ENCODE measurements around the gene ITGA1.

The ITGA1 gene

DNA sequence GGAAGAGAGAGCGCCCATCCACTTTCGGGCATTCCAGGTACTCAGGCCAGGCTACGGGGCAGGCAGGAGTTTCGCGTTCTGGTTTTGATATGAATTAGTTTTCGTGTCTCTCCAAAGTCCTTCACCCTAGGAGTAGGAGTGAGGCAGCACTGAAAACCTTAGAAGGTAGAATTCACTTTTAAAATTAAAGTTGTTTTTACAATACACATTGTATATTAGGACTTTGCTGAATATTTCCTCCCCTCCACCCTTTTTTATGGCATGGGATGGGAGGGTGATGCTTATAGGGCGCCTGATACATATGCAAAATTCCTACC, 747 bp downstream of the ITGA1 start:
- peak overlapping the region; percentile 60 for H2AFZ ChIP-seq (ENCODE audit: low read length, unreplicated experiment)
- H3K36me3 ChIP-seq (ENCODE audit: insufficient read depth, low read length): no peaks in the 10 kb centered on the region; the same call in none of the 2 replicates
- peaks cover 39% of the 10 kb centered on the region for H3K4me1 ChIP-seq (ENCODE audit: control insufficient read depth, insufficient read depth, low read length, unreplicated experiment)
- no peaks in the 10 kb centered on the region for H3K27me3 ChIP-seq (ENCODE audit: insufficient read depth, low read length)
- peaks cover 41% of the 10 kb centered on the region for H3K79me2 ChIP-seq (ENCODE audit: control insufficient read depth, insufficient read depth, low read length, unreplicated experiment)
- peak overlapping the region; percentile 85 for H3K27ac ChIP-seq (ENCODE audit: low read depth, low read length)
- peak overlapping the region; percentile 91 for H3K4me3 ChIP-seq (ENCODE audit: low read depth, low read length)

- no peaks in the 10 kb centered on the region; the same call in none of the 2 replicates for H3K36me3 ChIP-seq (ENCODE audit: insufficient read depth, low read length)
- H3K4me3 ChIP-seq (ENCODE audit: low read depth, low read length): peak overlapping the region; percentile 91
- H3K79me2 ChIP-seq (ENCODE audit: control insufficient read depth, insufficient read depth, low read length, unreplicated experiment): peaks cover 44% of the 10 kb centered on the region
- H3K27me3 ChIP-seq (ENCODE audit: insufficient read depth, low read length): no peaks in the 10 kb centered on the region
- H3K27ac ChIP-seq (ENCODE audit: low read depth, low read length): peak overlapping the region; percentile 85; the same call in 1 of the 2 replicates
- peaks cover 32% of the 10 kb centered on the region for H3K4me1 ChIP-seq (ENCODE audit: control insufficient read depth, insufficient read depth, low read length, unreplicated experiment)
- no peak overlapping the region for H2AFZ ChIP-seq (ENCODE audit: low read length, unreplicated experiment)
These were observed 1.7 kb downstream of the ITGA1 start for GRCh38 chr5:52789378-52789777.

DNA sequence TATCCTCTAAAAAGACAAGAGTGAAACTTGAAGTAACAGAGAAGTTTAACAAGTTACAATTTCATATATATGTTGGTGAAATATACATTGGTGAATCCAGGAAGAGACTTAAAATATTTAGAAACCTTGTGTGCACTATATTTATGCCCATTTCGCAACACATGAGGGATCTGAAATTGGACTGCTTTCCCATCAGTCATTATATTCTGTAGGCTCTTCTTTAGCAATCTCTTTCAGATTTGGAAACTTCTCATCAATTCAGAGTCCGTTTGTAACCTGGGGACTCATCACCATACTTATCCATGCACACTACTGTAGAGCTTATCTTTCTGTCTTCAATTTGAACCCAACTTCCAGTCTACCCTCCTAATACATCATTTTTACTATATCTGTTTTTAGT, 2.1 kb downstream of the ITGA1 start:
- peak overlapping the region; percentile 91 for H3K4me3 ChIP-seq (ENCODE audit: low read depth, low read length)
- H3K27ac ChIP-seq (ENCODE audit: low read depth, low read length): no peak overlapping the region
- H3K79me2 ChIP-seq (ENCODE audit: control insufficient read depth, insufficient read depth, low read length, unreplicated experiment): peaks cover 48% of the 10 kb centered on the region

GRCh38 chr5:52791366-52791765, 3.6 kb downstream of the ITGA1 start:
- H3K36me3 ChIP-seq (ENCODE audit: insufficient read depth, low read length): no peaks in the 10 kb centered on the region; the same call in none of the 2 replicates
- H2AFZ ChIP-seq (ENCODE audit: low read length, unreplicated experiment): no peak overlapping the region
- no peak overlapping the region for H3K4me3 ChIP-seq (ENCODE audit: low read depth, low read length)
- H3K79me2 ChIP-seq (ENCODE audit: control insufficient read depth, insufficient read depth, low read length, unreplicated experiment): peaks cover 53% of the 10 kb centered on the region
- no peak overlapping the region for H3K27ac ChIP-seq (ENCODE audit: low read depth, low read length)
- H3K27me3 ChIP-seq (ENCODE audit: insufficient read depth, low read length): no peaks in the 10 kb centered on the region
- peaks cover 40% of the 10 kb centered on the region for H3K4me1 ChIP-seq (ENCODE audit: control insufficient read depth, insufficient read depth, low read length, unreplicated experiment)

More for the DNA sequence above, 2.1 kb downstream of the ITGA1 start:
- H3K27me3 ChIP-seq (ENCODE audit: insufficient read depth, low read length): no peaks in the 10 kb centered on the region
- no peaks in the 10 kb centered on the region; the same call in none of the 2 replicates for H3K36me3 ChIP-seq (ENCODE audit: insufficient read depth, low read length)
- peaks cover 37% of the 10 kb centered on the region for H3K4me1 ChIP-seq (ENCODE audit: control insufficient read depth, insufficient read depth, low read length, unreplicated experiment)
- no peak overlapping the region for H2AFZ ChIP-seq (ENCODE audit: low read length, unreplicated experiment)

DNA sequence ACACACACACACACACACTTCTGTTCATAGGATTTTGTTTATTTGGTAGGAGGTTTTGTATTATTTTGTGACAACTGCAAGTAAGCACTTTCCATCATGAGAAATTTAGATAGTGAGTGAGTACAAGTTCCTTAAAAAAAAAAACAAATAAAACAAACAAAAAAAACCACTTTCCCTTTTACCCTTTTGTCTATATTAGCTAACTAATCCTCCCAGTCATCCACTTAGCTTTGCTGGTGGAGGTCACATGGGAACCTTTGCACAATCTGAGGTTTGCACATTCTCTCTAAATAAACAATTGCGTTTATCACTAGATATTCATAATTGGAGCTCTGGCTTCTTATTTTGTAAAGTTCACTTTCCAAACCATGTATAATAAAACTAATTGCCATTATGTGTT, 6.8 kb downstream of the ITGA1 start:
- Histone ChIP-seq H3K27me3 (ENCODE audit: insufficient read depth, low read length) (no peaks in the 10 kb centered on the region), H3K27ac (ENCODE audit: low read depth, low read length) (no peak overlapping the region), H2AFZ (ENCODE audit: low read length, unreplicated experiment) (no peak overlapping the region), H3K4me1 (ENCODE audit: control insufficient read depth, insufficient read depth, low read length, unreplicated experiment) (peaks cover 47% of the 10 kb centered on the region), H3K79me2 (ENCODE audit: control insufficient read depth, insufficient read depth, low read length, unreplicated experiment) (peaks cover 63% of the 10 kb centered on the region), H3K4me3 (ENCODE audit: low read depth, low read length) (no peak overlapping the region), H3K36me3 (ENCODE audit: insufficient read depth, low read length) (no peaks in the 10 kb centered on the region; the same call in none of the 2 replicates)

DNA sequence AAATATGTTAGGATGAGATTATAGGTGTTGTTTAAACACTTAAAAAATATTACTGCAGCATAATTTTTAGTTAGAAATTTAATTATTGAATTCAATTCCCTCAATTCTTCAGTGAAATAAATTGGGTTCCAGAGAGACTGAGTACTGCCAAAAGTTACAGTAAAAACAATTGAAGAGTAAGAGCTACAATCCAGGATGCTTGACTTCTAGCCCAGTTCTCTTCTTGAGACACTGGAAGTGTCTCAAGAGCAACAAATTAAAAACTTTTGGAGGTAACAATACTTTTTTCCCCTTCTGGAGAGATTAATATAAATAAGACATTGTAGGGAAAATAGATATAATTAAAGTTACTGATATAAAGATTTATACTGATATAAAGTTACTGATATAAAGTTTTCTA, 8.3 kb downstream of the ITGA1 start:
- H3K27me3 ChIP-seq (ENCODE audit: insufficient read depth, low read length): no peaks in the 10 kb centered on the region
- peaks cover 57% of the 10 kb centered on the region for H3K79me2 ChIP-seq (ENCODE audit: control insufficient read depth, insufficient read depth, low read length, unreplicated experiment)
- no peaks in the 10 kb centered on the region; the same call in none of the 2 replicates for H3K36me3 ChIP-seq (ENCODE audit: insufficient read depth, low read length)
- no peak overlapping the region for H3K27ac ChIP-seq (ENCODE audit: low read depth, low read length)
- H3K4me1 ChIP-seq (ENCODE audit: control insufficient read depth, insufficient read depth, low read length, unreplicated experiment): peaks cover 34% of the 10 kb centered on the region
- no peak overlapping the region for H3K4me3 ChIP-seq (ENCODE audit: low read depth, low read length)
- H2AFZ ChIP-seq (ENCODE audit: low read length, unreplicated experiment): no peak overlapping the region

DNA sequence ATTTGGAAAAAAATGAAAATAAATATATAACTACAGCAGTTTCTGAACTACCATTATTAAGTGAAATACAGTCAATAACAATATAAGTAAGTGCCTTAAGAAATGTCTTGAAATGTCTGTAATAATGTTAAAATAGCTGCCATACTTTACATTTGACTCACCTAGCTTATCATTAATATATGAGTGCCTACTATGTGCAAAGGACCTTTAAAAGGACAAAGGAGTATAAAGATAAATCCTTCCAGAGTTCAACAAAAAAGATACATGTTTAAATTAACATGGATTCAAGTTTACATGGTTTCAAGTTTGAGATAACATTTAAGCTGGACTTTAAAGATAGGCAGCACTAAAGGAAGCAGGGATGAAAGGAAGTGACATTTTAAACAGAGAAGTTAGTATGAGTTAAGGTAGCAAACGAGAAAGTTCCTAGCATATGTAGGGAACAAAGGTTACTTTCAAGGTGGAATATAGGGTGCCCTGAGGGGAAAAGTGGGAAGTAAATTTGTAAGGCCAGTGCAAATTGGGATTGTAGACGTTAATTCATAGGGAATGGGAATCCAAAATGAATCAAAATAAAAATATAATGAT, 8.9 kb downstream of the ITGA1 start:
- Histone ChIP-seq H3K4me1 (ENCODE audit: control insufficient read depth, insufficient read depth, low read length, unreplicated experiment) (peaks cover 31% of the 10 kb centered on the region), H3K36me3 (ENCODE audit: insufficient read depth, low read length) (peaks cover 5% of the 10 kb centered on the region), H3K4me3 (ENCODE audit: low read depth, low read length) (no peak overlapping the region), H3K27me3 (ENCODE audit: insufficient read depth, low read length) (no peaks in the 10 kb centered on the region), H2AFZ (ENCODE audit: low read length, unreplicated experiment) (no peak overlapping the region), H3K27ac (ENCODE audit: low read depth, low read length) (no peak overlapping the region), H3K79me2 (ENCODE audit: control insufficient read depth, insufficient read depth, low read length, unreplicated experiment) (peaks cover 59% of the 10 kb centered on the region)

- H2AFZ ChIP-seq (ENCODE audit: low read length, unreplicated experiment): no peak overlapping the region
- peak overlapping the region; percentile 96 for H3K4me3 ChIP-seq (ENCODE audit: low read depth, low read length)
- H3K27ac ChIP-seq (ENCODE audit: low read depth, low read length): peak overlapping the region; percentile 94
- H3K79me2 ChIP-seq (ENCODE audit: control insufficient read depth, insufficient read depth, low read length, unreplicated experiment): peaks cover 67% of the 10 kb centered on the region
- H3K4me1 ChIP-seq (ENCODE audit: control insufficient read depth, insufficient read depth, low read length, unreplicated experiment): peaks cover 36% of the 10 kb centered on the region
- peaks cover 22% of the 10 kb centered on the region for H3K36me3 ChIP-seq (ENCODE audit: insufficient read depth, low read length)
- no peaks in the 10 kb centered on the region for H3K27me3 ChIP-seq (ENCODE audit: insufficient read depth, low read length)
These were observed 11.2 kb downstream of the ITGA1 start for GRCh38 chr5:52798938-52799337.

GRCh38 chr5:52799358-52799982, 11.8 kb downstream of the ITGA1 start:
- peak overlapping the region; percentile 72 for H2AFZ ChIP-seq (ENCODE audit: low read length, unreplicated experiment)
- peaks cover 40% of the 10 kb centered on the region for H3K4me1 ChIP-seq (ENCODE audit: control insufficient read depth, insufficient read depth, low read length, unreplicated experiment)
- no peaks in the 10 kb centered on the region for H3K27me3 ChIP-seq (ENCODE audit: insufficient read depth, low read length)
- H3K27ac ChIP-seq (ENCODE audit: low read depth, low read length): peak overlapping the region; percentile 94
- H3K36me3 ChIP-seq (ENCODE audit: insufficient read depth, low read length): peaks cover 27% of the 10 kb centered on the region
- peak overlapping the region; percentile 96 for H3K4me3 ChIP-seq (ENCODE audit: low read depth, low read length)
- H3K79me2 ChIP-seq (ENCODE audit: control insufficient read depth, insufficient read depth, low read length, unreplicated experiment): peaks cover 72% of the 10 kb centered on the region

DNA sequence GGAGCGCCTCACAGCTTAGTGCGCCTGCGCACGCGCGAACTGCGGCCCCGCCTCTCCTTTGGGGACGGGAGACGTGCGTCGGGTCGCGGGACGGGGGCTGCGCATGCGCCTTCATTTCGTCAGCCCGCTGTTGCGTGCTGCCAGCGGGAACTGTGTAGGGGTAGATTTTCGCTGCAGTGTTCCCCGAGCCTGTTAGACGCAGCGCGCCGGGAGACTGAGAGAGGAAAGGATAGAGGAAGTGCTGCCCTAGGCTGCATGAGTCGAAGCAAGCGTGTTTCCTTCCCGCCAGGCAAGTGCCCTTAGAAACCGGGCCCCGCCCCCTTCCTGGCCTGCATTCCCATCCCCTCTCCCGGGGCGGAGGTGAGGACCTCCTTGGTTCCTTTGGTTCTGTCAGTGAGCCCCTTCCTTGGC, 12.3 kb downstream of the ITGA1 start:
- peak overlapping the region; percentile 96 for H3K4me3 ChIP-seq (ENCODE audit: low read depth, low read length)
- H3K4me1 ChIP-seq (ENCODE audit: control insufficient read depth, insufficient read depth, low read length, unreplicated experiment): peaks cover 40% of the 10 kb centered on the region
- H3K27me3 ChIP-seq (ENCODE audit: insufficient read depth, low read length): no peaks in the 10 kb centered on the region
- H3K27ac ChIP-seq (ENCODE audit: low read depth, low read length): peak overlapping the region; percentile 94
- H2AFZ ChIP-seq (ENCODE audit: low read length, unreplicated experiment): peak overlapping the region; percentile 72
- H3K36me3 ChIP-seq (ENCODE audit: insufficient read depth, low read length): peaks cover 31% of the 10 kb centered on the region
- H3K79me2 ChIP-seq (ENCODE audit: control insufficient read depth, insufficient read depth, low read length, unreplicated experiment): peaks cover 72% of the 10 kb centered on the region
